Liver (tissue), 9 donors: ENCODE data around the gene IFIH1. TPM values are rescaled to one million over a fixed set of nuclear protein-coding genes. Genes with fewer than 3 reads are reported as not detected.

Source experiments
- DNase-seq: peaks from one replicate; pipeline ENCODE4 v3.0.0-alpha.2; 2017; ENCODE audit warnings: low spot score
- H3K27ac ChIP-seq, 2 donors: one replicate each; pipeline ENCODE4 v1.7.0; 2013; ENCODE audit warnings: inconsistent platforms in 2 of 2, low read length in 2 of 2, control low read depth in 1 of 2, low read depth in 1 of 2, mild to moderate bottlenecking in 1 of 2
- H3K27me3 ChIP-seq, 4 donors: one replicate each; pipeline versions ENCODE4 v1.6.1 to v1.7.0; 2013; ENCODE audit warnings: low read length in 3 of 4, inconsistent platforms in 1 of 4, mild to moderate bottlenecking in 1 of 4, moderate library complexity in 1 of 4; ENCODE audit not compliant: control insufficient read depth in 4 of 4, insufficient read depth in 4 of 4
- H3K36me3 ChIP-seq, 4 donors: one replicate each; pipeline versions ENCODE4 v1.6.1 to v1.7.0; 2013; ENCODE audit warnings: low read length in 3 of 4, mild to moderate bottlenecking in 3 of 4, low read depth in 1 of 4, moderate library complexity in 1 of 4; ENCODE audit not compliant: control insufficient read depth in 4 of 4, insufficient read depth in 3 of 4
- H3K4me1 ChIP-seq, 4 donors: one replicate each; pipeline versions ENCODE4 v1.6.1 to v1.7.0; 2013; ENCODE audit warnings: low read length in 3 of 4, mild to moderate bottlenecking in 3 of 4, moderate library complexity in 1 of 4; ENCODE audit not compliant: control insufficient read depth in 4 of 4, insufficient read depth in 4 of 4
- H3K4me3 ChIP-seq, 3 donors: one replicate each; pipeline versions ENCODE4 v1.6.1 to v1.7.0; 2013; ENCODE audit warnings: low read length in 3 of 3, control low read depth in 1 of 3, low read depth in 1 of 3, mild to moderate bottlenecking in 1 of 3
- H3K9ac ChIP-seq, 2 donors: one replicate each; pipeline ENCODE4 v1.7.0; 2013; ENCODE audit warnings: low read length in 2 of 2, mild to moderate bottlenecking in 2 of 2, moderate library complexity in 2 of 2, control low read depth in 1 of 2, low read depth in 1 of 2
- H3K9me3 ChIP-seq, 4 donors: one replicate each; pipeline versions ENCODE4 v1.6.1 to v1.7.0; 2013; ENCODE audit warnings: low read length in 3 of 4; ENCODE audit not compliant: control insufficient read depth in 4 of 4
- CTCF ChIP-seq: fragments of 150-350 bp; IDR thresholded peaks from 2 replicates; pipeline ENCODE4 v1.5.1; 2017; ENCODE audit warnings: improper control_type of control experiment, low read depth, low read length; ENCODE audit not compliant: missing input control
- EGR1 ChIP-seq, 2 donors: IDR thresholded peaks; 2 replicates each; pipeline ENCODE4 v1.6.1; 2016 to 2018; ENCODE audit warnings: antibody characterized with exemption in 2 of 2, low read depth in 2 of 2
- FOXA1 ChIP-seq: IDR thresholded peaks from 2 replicates; pipeline ENCODE4 v1.6.1; 2016; ENCODE audit warnings: antibody characterized with exemption
- FOXA2 ChIP-seq: IDR thresholded peaks from 2 replicates; pipeline ENCODE4 v1.6.1; 2016; ENCODE audit warnings: antibody characterized with exemption
- GABPA ChIP-seq, 2 donors: IDR thresholded peaks in 1 of 2; conservative IDR thresholded peaks in 1 of 2; 2 replicates each; pipeline ENCODE4 v1.6.1; 2016; ENCODE audit warnings: antibody characterized with exemption in 2 of 2, mild to moderate bottlenecking in 1 of 2, moderate library complexity in 1 of 2
- HNF4A ChIP-seq, 2 donors: conservative IDR thresholded peaks; 2 replicates each; pipeline ENCODE4 v1.6.1; 2016; ENCODE audit warnings: antibody characterized with exemption in 2 of 2, mild to moderate bottlenecking in 2 of 2
- HNF4G ChIP-seq: IDR thresholded peaks from 2 replicates; pipeline ENCODE4 v1.6.1; 2016; ENCODE audit warnings: antibody characterized with exemption
- JUND ChIP-seq, 2 donors: IDR thresholded peaks; 2 replicates each; pipeline ENCODE4 v1.6.1; 2016; ENCODE audit warnings: antibody characterized with exemption in 2 of 2
- RAD21 ChIP-seq, 2 donors: IDR thresholded peaks; 2 replicates each; pipeline ENCODE4 v1.6.1; 2016; ENCODE audit warnings: antibody characterized with exemption in 2 of 2, mild to moderate bottlenecking in 2 of 2
- REST ChIP-seq: IDR thresholded peaks from 2 replicates; pipeline ENCODE4 v1.6.1; 2016; ENCODE audit warnings: antibody characterized with exemption, mild to moderate bottlenecking
- SP1 ChIP-seq: IDR thresholded peaks from 2 replicates; pipeline ENCODE4 v1.6.1; 2018; ENCODE audit warnings: antibody characterized with exemption, mild to moderate bottlenecking
- YY1 ChIP-seq: IDR thresholded peaks from 2 replicates; pipeline ENCODE4 v1.6.1; 2016; ENCODE audit warnings: antibody characterized with exemption, mild to moderate bottlenecking
- WGBS: extraction: QIAGEN DNeasy Blood & Tissue Kit; methylation state at CpG from one replicate; pipeline ENCODE4 v1.1.7; 2013; 5-methylcytosine and 5-hydroxymethylcytosine counted together
- polyA plus RNA-seq, 2 donors: library from polyadenylated mRNA; stranded (reverse) in 1 of 2; unstranded in 1 of 2; fragments of 200-250 nt in 1 of 2; fragments of >200 nt in 1 of 2; fragmentation: Nextera tagmentation in 1 of 2; extraction: Ambion mirVana in 1 of 2; gene quantifications; one replicate each; pipeline versions ENCODE4 v1.2.1 to v1.2.3, GENCODE V29; 2013 to 2015
- total RNA-seq, 2 donors: library from RNA; depleted of rRNA; stranded (reverse); fragments of >200 nt; gene quantifications; one replicate each; pipeline ENCODE4 v1.2.3, GENCODE V29; 2014
- TF ChIP-seq, protein P1 (sequence below): IDR thresholded peaks from 2 replicates; pipeline ENCODE4 v1.6.1; 2016; ENCODE audit warnings: antibody characterized with exemption
- donor health status: healthy.
- donor health status: healthy.
- donor health status: healthy.
- donor health status: healthy.
- donor health status: healthy.

IFIH1 gene
- total and polyA plus RNA-seq, 4 donors, result 5.5 to 13.2 (median 7.9) TPM

DNA sequence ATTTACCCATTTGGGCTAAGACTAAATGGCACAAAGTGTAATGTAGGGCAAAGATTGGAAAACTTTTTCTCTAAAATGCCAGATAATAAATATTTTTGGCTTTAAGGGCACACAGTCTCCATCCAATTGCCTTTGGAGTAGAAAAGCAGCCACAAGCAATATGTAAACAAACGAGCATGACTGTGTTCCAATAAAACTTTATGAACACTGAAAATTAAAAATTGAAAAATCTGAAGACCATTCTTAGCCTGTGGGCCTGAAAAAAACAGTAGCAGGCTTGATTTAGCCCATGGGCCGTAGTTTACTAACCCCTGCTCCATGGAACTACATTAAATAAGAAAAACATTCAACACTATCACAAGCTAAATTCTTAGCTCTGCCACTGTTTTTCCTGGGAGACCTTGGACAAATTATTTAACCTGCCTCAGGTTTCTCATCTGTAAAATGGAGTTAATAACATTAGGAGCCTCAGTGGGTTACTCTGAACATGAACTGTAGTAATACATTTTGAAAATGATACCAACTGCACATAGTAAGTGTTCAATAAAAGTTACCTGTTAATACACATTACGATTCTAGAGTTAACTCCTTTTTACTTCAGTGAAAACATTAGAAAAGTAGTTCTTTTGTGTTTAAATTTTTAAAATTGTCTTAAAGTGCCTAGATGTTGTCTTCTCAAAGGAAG, 1.3 kb downstream of the IFIH1 start (continued):
- no peak for TF ChIP-seq CTCF

GRCh38 chr2:162316590-162316989, 1.9 kb downstream of the IFIH1 start:
- no peaks in the 10 kb centered on the region for H3K27me3 ChIP-seq
- DNase-seq, result no peak
- H3K9me3 ChIP-seq, result no peaks in the 10 kb centered on the region
- H3K27ac ChIP-seq, result no peak overlapping the region
- no peak overlapping the region for H3K9ac ChIP-seq
- H3K4me1 ChIP-seq, result peaks cover 0 to 24% (median 13%) of the 10 kb centered on the region in 4 donors
- peak overlapping the region in 1 of 3 donors; percentile 89 for H3K4me3 ChIP-seq
- 64% methylated on average over 2 of the region's 2 CpGs for WGBS
- no peaks in the 10 kb centered on the region for H3K36me3 ChIP-seq
- TF ChIP-seq JUND (IDR thresholded peaks at IDR 0.05), result no peak
- TF ChIP-seq CTCF, result no peak
- no peak for TF ChIP-seq EGR1 (IDR thresholded peaks at IDR 0.05; ENCODE audit: low read depth in 2 of 2)
- no peak for TF ChIP-seq FOXA2
- TF ChIP-seq HNF4G, result no peak
- no peak for TF ChIP-seq RAD21 (IDR thresholded peaks at IDR 0.05)
- no peak for TF ChIP-seq GABPA (IDR thresholded peaks at IDR 0.05 in 1 of 2, conservative IDR thresholded peaks at IDR 0.05 in 1 of 2)
- TF ChIP-seq FOXA1, result no peak
- no peak for TF ChIP-seq REST
- TF ChIP-seq HNF4A (conservative IDR thresholded peaks at IDR 0.05), result no peak
- TF ChIP-seq, protein P1, sequence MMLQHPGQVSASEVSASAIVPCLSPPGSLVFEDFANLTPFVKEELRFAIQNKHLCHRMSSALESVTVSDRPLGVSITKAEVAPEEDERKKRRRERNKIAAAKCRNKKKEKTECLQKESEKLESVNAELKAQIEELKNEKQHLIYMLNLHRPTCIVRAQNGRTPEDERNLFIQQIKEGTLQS, result no peak
- TF ChIP-seq YY1, result no peak
- no peak for TF ChIP-seq SP1
